Endometrial microvascular endothelial cells (primary cell): ENCODE measurements around the gene SYTL3. TPM values are rescaled to one million over a fixed set of nuclear protein-coding genes. Genes with fewer than 3 reads are reported as not detected.

Experiments
- in situ Hi-C: cut with HindIII; loops from 2 replicates; pipeline ENCODE4 v1.10.0; 2017; ENCODE audit warnings: low sequenced_read_pairs, low pct_unique_long_range_greater_than_20kb; ENCODE audit errors: inconsistent ontology term
- total RNA-seq: library from RNA; depleted of rRNA; stranded (reverse); fragments of >200 nt; gene quantifications from one replicate; pipeline ENCODE4 v1.2.3, GENCODE V29; 2015; ENCODE audit errors: inconsistent ontology term

The SYTL3 gene
- total RNA-seq, 1 donor from 2014 or later: 7.3 TPM

- in situ Hi-C loops: no loop called here
Measured at GRCh38 chr6:158737710-158738615, 88.1 kb downstream of the SYTL3 start.

GRCh38 chr6:158739673-158740072 lies 89.8 kb downstream of the SYTL3 start:
- in situ Hi-C loops: no loop called here

- in situ Hi-C loops: no loop called here
Measured at GRCh38 chr6:158743033-158743651, 93.3 kb downstream of the SYTL3 start.

GRCh38 chr6:158744986-158745430 lies 95.2 kb downstream of the SYTL3 start:
- in situ Hi-C loops: no loop called here

GRCh38 chr6:158751224-158751623 lies 101.4 kb downstream of the SYTL3 start:
- in situ Hi-C loops: no loop called here

GRCh38 chr6:158751921-158752320 lies 102.1 kb downstream of the SYTL3 start:
- in situ Hi-C loops: no loop called here

GRCh38 chr6:158752613-158753012 lies 102.8 kb downstream of the SYTL3 start:
- in situ Hi-C loops: no loop called here

- in situ Hi-C loops: no loop called here
Measured at GRCh38 chr6:158753811-158754210, 104.0 kb downstream of the SYTL3 start.

- in situ Hi-C loops: no loop called here
Measured at GRCh38 chr6:158754738-158755137, 104.9 kb downstream of the SYTL3 start.

- in situ Hi-C loops: no loop called here
Measured at GRCh38 chr6:158755636-158756035, 105.8 kb downstream of the SYTL3 start.

- in situ Hi-C loops: no loop called here
Measured at GRCh38 chr6:158756126-158756525, 106.3 kb downstream of the SYTL3 start.

GRCh38 chr6:158756977-158757752 lies 107.3 kb downstream of the SYTL3 start:
- in situ Hi-C loops: no loop called here

- in situ Hi-C loops: no loop called here
Measured at GRCh38 chr6:158757753-158758090, 107.9 kb downstream of the SYTL3 start.

GRCh38 chr6:158758451-158758860 lies 108.6 kb downstream of the SYTL3 start:
- in situ Hi-C loops: no loop called here

- in situ Hi-C loops: no loop called here
Measured at GRCh38 chr6:158758941-158759479, 109.2 kb downstream of the SYTL3 start.

GRCh38 chr6:158759966-158760617 lies 110.2 kb downstream of the SYTL3 start:
- in situ Hi-C loops: no loop called here

- in situ Hi-C loops: no loop called here
Measured at GRCh38 chr6:158760618-158761250, 110.9 kb downstream of the SYTL3 start.

- in situ Hi-C loops: no loop called here
Measured at GRCh38 chr6:158761746-158762145, 111.9 kb downstream of the SYTL3 start.
